SH-SY5Y (cell line): Measurements from ENCODE around the gene ATP13A2.

Experiments
- GATA2 ChIP-seq: IDR thresholded peaks from 2 replicates; pipeline ENCODE4 v1.6.1; 2011; ENCODE audit warnings: mild to moderate bottlenecking, low read depth, low read length
- GATA3 ChIP-seq: IDR thresholded peaks from 2 replicates; pipeline ENCODE4 v1.6.1; 2011; ENCODE audit warnings: low read depth, mild to moderate bottlenecking, low read length, moderate library complexity

Gene ATP13A2

DNA sequence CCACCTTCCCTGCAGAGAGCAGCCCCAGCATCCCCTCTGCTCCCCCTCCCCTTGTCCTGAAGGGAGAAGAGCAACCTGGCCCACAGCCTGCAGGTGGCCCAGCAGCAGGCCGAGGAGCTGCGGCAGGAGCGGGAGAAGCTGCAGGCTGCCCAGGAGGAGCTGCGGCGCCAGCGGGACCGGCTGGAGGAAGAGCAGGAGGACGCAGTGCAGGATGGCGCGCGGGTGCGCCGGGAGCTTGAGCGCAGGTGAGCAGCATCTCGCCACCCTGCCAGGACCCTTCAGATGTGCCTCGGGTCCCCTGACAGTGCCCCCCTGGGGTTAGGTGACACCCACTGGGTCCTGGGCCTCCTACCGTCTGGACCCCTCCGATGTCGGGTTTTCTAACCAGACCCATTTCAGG is 67.7 kb downstream of the ATP13A2 start:
- TF ChIP-seq GATA3 (no peak), GATA2 (no peak)

DNA sequence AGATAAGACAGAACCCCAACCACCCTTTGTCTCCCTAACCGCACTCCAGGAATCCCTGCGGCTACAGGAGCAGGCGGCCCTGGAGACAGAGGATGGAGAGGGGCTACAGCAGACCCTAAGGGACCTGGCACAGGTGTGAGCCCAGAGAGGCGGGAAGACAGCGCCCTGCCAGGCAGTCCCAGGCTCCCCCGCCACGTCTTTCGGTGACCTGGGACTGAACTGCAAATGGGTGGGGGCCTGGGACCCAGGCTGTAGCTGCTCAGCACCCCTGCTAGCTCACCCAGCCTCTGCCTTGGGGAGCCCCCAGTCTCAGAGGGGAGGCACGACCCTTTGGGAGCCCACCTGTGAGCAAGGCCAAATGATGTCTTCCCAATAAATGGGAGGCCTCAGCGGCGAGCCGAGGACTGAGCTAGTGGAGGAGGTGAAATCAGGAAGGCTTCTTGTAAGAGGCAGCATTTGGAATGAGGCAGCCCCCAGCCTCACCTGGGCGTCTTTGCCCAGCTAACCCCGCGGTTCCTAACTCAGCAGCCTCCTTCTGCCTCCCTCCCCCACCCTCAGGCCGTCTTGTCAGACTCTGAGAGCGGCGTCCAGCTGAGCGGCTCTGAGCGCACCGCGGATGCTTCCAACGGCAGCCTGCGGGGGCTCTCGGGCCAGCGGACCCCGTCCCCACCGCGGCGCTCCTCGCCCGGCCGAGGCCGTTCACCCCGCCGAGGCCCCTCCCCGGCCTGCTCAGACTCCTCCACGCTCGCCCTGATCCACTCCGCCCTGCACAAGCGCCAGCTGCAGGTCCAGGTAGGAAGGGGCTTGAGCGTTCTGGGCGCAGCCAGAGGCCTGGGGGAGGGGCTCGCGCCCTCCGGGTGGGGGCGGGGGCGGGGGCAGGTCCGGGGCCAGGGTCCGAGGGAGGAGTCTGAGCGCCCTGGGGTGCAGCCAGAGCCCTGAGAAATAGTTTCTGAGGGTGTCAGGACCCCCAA is 73.1 kb downstream of the ATP13A2 start:
- TF ChIP-seq GATA3 (no peak), GATA2 (no peak)
